Activated B cell treated with CpG ODN at 0.5 μM for 24 hours (primary cell): ENCODE results near the gene ZNF563. TPM values are rescaled to one million over a fixed set of nuclear protein-coding genes. Genes with fewer than 3 reads are reported as not detected.

Experiments used
- ATAC-seq: fragments of 200-7000 bp; cut with Tn5 transposase; one replicate; pipeline ENCODE4 v1.10.0; 2021; ENCODE audit warnings: low read depth, mild to moderate bottlenecking, moderate library complexity
- CTCF ChIA-PET: fragments of 350-600 bp; sonication (Branson Sonifier 250); formaldehyde crosslinking; loops from one replicate; lab custom pipeline; 2021; ENCODE audit warnings: antibody characterized with exemption; lab: Charles Lee
- POLR2A ChIA-PET: fragments of 350-600 bp; sonication (Branson Sonifier 250); formaldehyde crosslinking; loops from one replicate; lab custom pipeline; 2021; ENCODE audit warnings: antibody characterized with exemption; lab: Charles Lee
- DNase-seq: peaks from one replicate; pipeline ENCODE4 v3.0.0; 2022
- H3K27ac Mint-ChIP-seq: one replicate; pipeline ENCODE4 v1.8.0; 2020; ENCODE audit warnings: mixed read lengths
- H3K27me3 Mint-ChIP-seq: one replicate; pipeline ENCODE4 v1.8.0; 2021; ENCODE audit warnings: mixed read lengths
- H3K36me3 Mint-ChIP-seq: one replicate; pipeline ENCODE4 v1.8.0; 2021; ENCODE audit warnings: low read depth, mixed read lengths
- H3K4me1 Mint-ChIP-seq: one replicate; pipeline ENCODE4 v1.8.0; 2021; ENCODE audit warnings: mixed read lengths
- H3K4me3 Mint-ChIP-seq: one replicate; pipeline ENCODE4 v1.8.0; 2020; ENCODE audit warnings: mild to moderate bottlenecking, mixed read lengths
- H3K9me3 Mint-ChIP-seq: one replicate; pipeline ENCODE4 v1.8.0; 2020; ENCODE audit warnings: mixed read lengths
- CTCF ChIP-seq: fragments of 200-600 bp; IDR thresholded peaks from one replicate; pipeline ENCODE4 v1.8.0; 2022; ENCODE audit warnings: antibody characterized with exemption, mild to moderate bottlenecking
- intact Hi-C: fragments of 100-400 bp; cut with micrococcal nuclease; formaldehyde crosslinking; loops from one replicate; pipeline ENCODE4 v1.15.1; 2024
- total RNA-seq: library from RNA; stranded (reverse); gene quantifications from 2 replicates; pipeline ENCODE4 v1.2.3, GENCODE V29; 2022

ZNF563 gene
- total RNA-seq, 1 donor from 2014 or later: 3.7 TPM

- peaks cover 57% of the 10 kb centered on the region for H3K36me3 Mint-ChIP-seq
- H3K27ac Mint-ChIP-seq: no peak overlapping the region
- DNase-seq (no peak), ATAC-seq (no peak)
- POLR2A ChIA-PET: no interaction called here
- TF ChIP-seq CTCF: no peak
- H3K4me3 Mint-ChIP-seq: no peak overlapping the region
- peaks cover 46% of the 10 kb centered on the region for H3K9me3 Mint-ChIP-seq
- H3K27me3 Mint-ChIP-seq: no peaks in the 10 kb centered on the region
- H3K4me1 Mint-ChIP-seq: no peaks in the 10 kb centered on the region
- intact Hi-C loops: no loop called here
- CTCF ChIA-PET: no interaction called here
Measured at GRCh38 chr19:12350185-12350889, 16.9 kb upstream of the ZNF563 start.

- Mint-ChIP-seq H3K4me1 (no peaks in the 10 kb centered on the region), H3K36me3 (peaks cover 38% of the 10 kb centered on the region), H3K9me3 (peaks cover 29% of the 10 kb centered on the region), H3K4me3 (no peak overlapping the region), H3K27me3 (no peaks in the 10 kb centered on the region), H3K27ac (no peak overlapping the region)
- ChIA-PET POLR2A (no interaction called here), CTCF (interaction anchor here (0.7 to 1.4 kb wide), 7 partner anchors 14 to 383 kb away, joined by 3 to 5 read pairs (median 4); partner anchors contain the start of genes ZNF20 and ZNF563)
- DNase-seq: no peak
- intact Hi-C loops: loop anchor here (1.0 to 5.0 kb wide), 6 partner anchors 16 to 288 kb away; partner anchors contain the start of genes ZNF20 and ZNF44
- peak; percentile 61 for ATAC-seq
- no peak for TF ChIP-seq CTCF
Measured at GRCh38 chr19:12346896-12347295, 13.5 kb upstream of the ZNF563 start.

- DNase-seq (no peak), ATAC-seq (no peak)
- Mint-ChIP-seq H3K9me3 (peaks cover 22% of the 10 kb centered on the region), H3K36me3 (peaks cover 21% of the 10 kb centered on the region), H3K27me3 (no peaks in the 10 kb centered on the region), H3K4me3 (no peak overlapping the region), H3K27ac (no peak overlapping the region), H3K4me1 (no peaks in the 10 kb centered on the region)
- ChIA-PET CTCF (interaction anchor here (1.6 kb wide), 1 partner anchor 144 kb away, joined by 3 read pairs; no protein-coding TSS in a partner anchor), POLR2A (no interaction called here)
- intact Hi-C loops: loop anchor here (5.0 kb wide), 1 partner anchor 53 kb away; the partner anchor contains the start of gene ZNF44
- no peak for TF ChIP-seq CTCF
Measured at GRCh38 chr19:12345197-12345596, 11.8 kb upstream of the ZNF563 start.

GRCh38 chr19:12331211-12331941 lies 2.1 kb downstream of the ZNF563 start:
- H3K4me3 Mint-ChIP-seq: peak overlapping the region; percentile 96
- peak; percentile 56 for DNase-seq
- intact Hi-C loops: loop anchor here (1.0 to 5.0 kb wide), 6 partner anchors 16 to 336 kb away; partner anchors contain the start of genes MAN2B1, WDR83, ZNF136 and ZNF44

More at GRCh38 chr19:12331211-12331941, 2.1 kb downstream of the ZNF563 start:
- ChIA-PET CTCF (no interaction called here), POLR2A (interaction anchor here (0.6 to 4.1 kb wide), 8 partner anchors 29 to 1203 kb away, joined by 3 to 67 read pairs (median 4); partner anchors contain the start of genes ZNF44, ZNF442, ZNF443 and ZNF799)
- H3K36me3 Mint-ChIP-seq: peaks cover 3% of the 10 kb centered on the region
- H3K9me3 Mint-ChIP-seq: no peaks in the 10 kb centered on the region
- no peaks in the 10 kb centered on the region for H3K27me3 Mint-ChIP-seq
- H3K4me1 Mint-ChIP-seq: peaks cover 41% of the 10 kb centered on the region
- peak; percentile 74 for ATAC-seq
- peak overlapping the region; percentile 92 for H3K27ac Mint-ChIP-seq
- no peak for TF ChIP-seq CTCF
